Subcutaneous adipose tissue (tissue), 4 donors: ENCODE results near the gene SAA1. TPM values are rescaled to one million over a fixed set of nuclear protein-coding genes. Genes with fewer than 3 reads are reported as not detected.

ENCODE experiments used
- total RNA-seq, 4 donors: library from RNA; depleted of rRNA; stranded (reverse); fragments of >200 nt; gene quantifications; one replicate each; pipeline ENCODE4 v1.1.0, GENCODE V29; 2016
- TF ChIP-seq, protein P1 (sequence below): fragments of 450-650 bp; IDR thresholded peaks from one replicate; pipeline ENCODE4 v1.5.1; 2016; ENCODE audit warnings: low read depth, mild to moderate bottlenecking, control low read depth, antibody characterized with exemption, moderate library complexity

The SAA1 gene
- total RNA-seq, 4 donors from 2014 or later = 72.0 to 1,133 (median 441) TPM

DNA sequence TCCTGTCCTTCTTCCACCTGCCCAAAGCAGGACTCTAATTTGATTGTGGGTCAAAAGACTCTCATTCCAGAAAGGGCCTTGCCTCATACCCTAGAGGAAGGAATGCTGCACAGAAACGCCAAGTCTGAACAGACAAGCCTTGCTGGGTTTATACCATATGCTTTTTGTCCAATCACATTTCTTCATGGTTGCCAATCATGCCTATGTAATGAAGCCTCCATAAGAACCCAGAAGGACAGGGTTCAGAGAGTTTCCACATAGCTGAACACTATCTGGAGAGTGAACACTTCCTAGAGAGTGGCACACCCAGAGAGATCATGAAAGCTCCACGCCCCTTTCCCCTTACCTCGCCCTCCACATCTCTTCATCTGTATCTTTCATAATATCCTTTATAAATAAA is 12.8 kb upstream of the SAA1 start:
- TF ChIP-seq, protein P1, sequence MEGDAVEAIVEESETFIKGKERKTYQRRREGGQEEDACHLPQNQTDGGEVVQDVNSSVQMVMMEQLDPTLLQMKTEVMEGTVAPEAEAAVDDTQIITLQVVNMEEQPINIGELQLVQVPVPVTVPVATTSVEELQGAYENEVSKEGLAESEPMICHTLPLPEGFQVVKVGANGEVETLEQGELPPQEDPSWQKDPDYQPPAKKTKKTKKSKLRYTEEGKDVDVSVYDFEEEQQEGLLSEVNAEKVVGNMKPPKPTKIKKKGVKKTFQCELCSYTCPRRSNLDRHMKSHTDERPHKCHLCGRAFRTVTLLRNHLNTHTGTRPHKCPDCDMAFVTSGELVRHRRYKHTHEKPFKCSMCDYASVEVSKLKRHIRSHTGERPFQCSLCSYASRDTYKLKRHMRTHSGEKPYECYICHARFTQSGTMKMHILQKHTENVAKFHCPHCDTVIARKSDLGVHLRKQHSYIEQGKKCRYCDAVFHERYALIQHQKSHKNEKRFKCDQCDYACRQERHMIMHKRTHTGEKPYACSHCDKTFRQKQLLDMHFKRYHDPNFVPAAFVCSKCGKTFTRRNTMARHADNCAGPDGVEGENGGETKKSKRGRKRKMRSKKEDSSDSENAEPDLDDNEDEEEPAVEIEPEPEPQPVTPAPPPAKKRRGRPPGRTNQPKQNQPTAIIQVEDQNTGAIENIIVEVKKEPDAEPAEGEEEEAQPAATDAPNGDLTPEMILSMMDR = no peak

DNA sequence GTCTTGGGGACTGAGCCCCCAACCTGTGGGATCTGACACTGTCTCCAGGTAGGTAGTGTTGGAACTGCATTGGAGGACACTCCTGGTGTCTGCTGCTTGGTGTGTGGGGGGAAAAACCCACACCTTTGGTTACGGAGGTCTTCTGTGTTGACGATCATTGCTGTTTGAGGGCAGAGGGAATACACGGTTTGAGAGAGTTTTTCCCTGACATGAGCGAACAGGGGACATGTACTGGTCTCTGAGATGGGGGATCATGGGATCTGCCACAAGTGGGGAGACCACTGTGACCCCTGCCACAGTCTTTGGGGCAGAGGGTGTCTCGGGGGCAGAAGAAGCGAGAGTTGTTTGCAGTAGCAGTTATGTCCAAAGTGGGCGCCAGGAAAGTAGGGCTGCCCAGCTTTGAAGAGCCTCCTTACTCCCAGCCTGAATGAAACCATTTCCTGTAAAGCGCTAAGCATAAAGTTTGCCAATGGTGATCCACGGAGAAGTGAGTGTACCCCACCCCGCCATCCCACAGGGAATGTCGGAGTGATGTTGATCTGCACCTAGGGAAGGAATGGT is 12.2 kb upstream of the SAA1 start:
- TF ChIP-seq, protein P1 = no peak

DNA sequence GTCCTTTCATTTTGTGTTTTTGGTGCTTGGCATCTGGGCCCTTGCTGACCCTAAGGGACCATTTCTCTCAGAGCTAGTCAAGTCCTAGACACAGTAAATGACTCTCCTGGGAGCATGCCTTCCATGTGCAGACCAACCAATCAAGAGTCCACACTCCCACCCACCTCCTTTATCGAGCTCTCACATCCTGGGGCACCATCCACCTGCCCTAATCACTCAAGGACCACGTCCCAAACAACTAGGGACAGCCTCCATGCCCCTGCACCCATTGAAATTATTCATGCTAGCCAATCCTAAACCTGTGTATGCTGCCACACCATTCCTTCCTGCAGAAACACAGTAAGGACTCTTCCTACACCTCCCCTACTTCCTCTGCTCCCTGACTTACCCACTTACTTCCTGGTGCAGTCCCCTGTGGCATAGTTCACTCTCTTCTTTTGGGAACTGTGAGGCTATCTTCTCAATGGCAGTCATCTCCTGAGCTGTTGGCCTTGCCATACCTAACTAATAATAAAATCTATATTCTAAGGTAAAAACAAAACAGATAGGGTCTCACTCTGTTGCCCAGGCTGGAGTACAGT is 11.2 kb upstream of the SAA1 start:
- TF ChIP-seq, protein P1 = no peak

DNA sequence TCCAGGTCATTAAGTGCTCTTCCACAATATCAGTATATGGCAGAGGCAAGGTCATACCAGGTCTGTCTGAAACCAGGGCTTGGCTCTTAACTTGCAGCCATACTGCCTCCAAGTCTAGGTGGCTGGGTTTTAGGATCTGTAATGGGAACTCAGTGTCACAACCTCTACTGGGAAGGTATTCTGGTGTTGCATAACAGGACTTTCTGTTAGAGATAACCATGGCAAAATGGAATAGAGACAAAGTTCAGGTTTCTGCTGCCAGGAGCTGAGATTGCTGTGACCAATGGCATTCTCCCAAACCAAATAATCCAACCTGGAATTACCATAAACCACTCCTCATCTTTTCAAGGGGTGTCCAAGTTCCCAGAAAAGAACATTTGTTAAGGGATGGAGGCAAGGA is 6.8 kb upstream of the SAA1 start:
- TF ChIP-seq, protein P1 = no peak

DNA sequence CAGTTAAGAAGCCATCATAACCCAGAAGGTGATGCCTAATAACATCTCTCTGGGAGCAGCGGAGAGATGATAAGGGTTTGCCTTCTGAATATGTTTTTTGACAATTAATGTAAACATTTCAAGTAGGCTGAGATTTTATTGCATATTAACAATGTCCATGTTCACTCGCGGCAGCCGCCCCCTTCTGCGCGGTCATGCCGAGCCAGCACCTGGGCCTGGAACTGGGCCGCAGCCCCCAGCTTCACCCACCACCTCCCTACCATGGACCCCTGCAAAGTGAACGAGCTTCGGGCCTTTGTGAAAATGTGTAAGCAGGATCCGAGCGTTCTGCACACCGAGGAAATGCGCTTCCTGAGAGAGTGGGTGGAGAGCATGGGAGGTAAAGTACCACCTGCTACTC is 4.3 kb upstream of the SAA1 start:
- TF ChIP-seq, protein P1 = no peak

DNA sequence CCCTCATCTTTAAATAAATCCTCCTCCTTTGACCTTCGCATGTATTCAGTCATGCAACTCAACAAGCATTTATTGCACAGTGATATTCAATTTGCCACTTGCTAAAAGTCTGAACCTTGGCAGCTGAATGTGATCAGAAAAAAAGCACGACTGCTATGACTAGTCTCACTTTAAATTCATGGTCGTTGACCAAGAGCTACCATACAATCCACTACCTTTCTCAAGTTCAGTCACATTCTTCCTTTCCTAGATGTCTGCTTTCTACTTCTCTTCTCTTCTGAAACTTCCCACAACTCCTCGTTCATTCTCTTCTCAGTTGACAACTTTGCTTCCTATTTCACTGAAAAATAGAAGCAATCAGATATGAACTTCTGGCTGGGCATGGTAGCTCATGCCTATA is 2.0 kb upstream of the SAA1 start:
- TF ChIP-seq, protein P1 = no peak

DNA sequence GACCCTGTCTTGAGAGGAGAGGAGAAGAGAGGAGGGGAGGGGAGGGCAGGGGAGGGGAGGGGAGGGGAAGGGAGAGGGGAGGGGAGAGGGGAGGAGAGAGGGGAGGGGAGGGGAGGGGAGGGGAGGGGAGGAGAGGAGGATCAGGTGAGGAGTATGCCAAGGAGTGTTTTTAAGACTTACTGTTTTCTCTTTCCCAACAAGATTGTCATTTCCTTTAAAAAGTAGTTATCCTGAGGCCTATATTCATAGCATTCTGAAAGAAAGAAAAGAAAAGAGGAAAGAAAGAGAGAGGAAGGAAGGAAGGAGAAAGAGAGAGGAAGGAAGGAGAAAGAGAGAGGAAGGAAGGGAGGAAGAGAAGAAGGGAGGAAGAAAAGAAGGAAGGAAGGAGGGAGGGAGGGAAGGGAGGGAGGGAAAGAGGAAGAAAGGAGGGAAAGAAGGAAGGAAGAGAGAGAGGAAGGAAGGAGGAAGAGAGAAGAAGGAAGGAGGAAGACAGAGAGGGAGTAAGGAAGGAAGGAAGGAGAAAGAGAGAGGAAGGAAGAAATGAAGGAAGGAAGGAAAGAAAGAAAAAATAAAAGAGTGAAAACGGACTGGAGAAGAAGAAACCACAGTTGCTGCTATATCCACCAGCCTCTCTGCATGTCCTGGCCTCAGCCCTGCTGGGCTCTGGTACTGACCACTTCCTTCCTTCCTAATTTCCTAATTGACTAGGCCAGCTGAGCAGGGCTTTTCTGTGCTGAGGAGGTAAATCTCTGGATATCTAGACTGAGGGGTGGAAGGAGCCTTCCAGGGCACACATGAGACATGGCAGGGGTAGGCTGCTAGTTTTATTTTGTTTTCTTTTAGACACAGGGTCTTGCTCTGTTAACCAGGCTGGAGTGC is 1.1 kb upstream of the SAA1 start:
- TF ChIP-seq, protein P1 = no peak
